ENCODE measurements around the gene ALKAL2. TPM values are rescaled to one million over a fixed set of nuclear protein-coding genes. Genes with fewer than 3 reads are reported as not detected.

ALKAL2 gene
- total and polyA plus RNA-seq, 2 of the 13 experiments (the other 11 are each of a cell fraction or from before 2014, with no cell fraction given): 0.22 to 1.7 TPM

DNA sequence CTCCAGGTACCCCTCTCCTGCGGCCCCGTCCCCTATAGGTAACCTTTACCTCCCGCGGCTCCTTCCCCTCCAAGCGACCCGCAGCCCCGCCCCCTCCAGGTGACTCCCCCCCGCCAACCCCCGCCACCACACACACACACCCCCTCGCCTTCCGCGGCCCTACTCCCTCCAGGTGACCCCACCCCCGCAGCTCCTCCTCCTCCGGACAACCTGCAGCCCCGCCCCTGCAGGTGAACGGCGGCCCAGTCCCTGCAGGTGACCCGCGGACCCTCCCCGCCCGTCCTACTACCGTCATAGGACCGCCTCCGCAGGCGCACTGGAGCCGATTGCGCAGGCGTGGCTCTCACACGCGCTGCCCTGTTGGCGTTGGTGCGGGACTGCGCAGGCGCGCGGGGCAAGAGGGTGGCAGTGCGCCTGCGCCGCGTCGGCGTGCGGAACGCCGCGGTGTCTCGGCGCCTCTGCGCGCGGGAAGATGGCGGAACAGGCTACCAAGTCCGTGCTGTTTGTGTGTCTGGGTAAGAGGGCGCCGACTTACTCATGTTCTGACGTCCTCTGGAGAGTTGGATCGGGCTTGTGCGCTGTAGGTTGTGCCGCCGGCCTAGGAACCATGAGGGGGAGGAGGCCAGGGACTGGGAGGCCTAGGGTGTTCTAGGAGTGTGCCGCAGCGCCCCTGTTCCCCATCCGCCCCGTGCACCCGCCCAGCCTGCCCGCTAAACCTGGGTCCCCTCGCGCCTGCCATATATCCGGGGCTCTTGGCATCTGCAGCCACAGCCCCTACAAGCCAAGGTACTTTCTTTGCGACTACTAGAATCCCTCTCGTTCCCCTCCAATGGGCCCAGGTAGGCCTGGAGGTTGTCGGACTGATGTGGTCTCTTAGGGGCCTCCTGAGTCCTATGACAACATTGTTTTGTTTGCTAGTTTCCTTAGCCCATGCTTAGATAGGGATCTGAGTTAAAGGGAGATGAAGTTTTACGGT is 23.1 kb downstream of the ALKAL2 start, which contains the start of gene ACP1 (continued):
- peak; percentile 50; the same call in 1 of the 2 replicates for TF ChIP-seq KDM2A (CRISPR knock-in tag; IDR thresholded peaks at IDR 0.05; ENCODE audit: borderline replicate concordance, low read depth)
- no peak for TF ChIP-seq ZKSCAN5 (CRISPR knock-in tag; IDR thresholded peaks at IDR 0.05)
- TF ChIP-seq, protein P1, sequence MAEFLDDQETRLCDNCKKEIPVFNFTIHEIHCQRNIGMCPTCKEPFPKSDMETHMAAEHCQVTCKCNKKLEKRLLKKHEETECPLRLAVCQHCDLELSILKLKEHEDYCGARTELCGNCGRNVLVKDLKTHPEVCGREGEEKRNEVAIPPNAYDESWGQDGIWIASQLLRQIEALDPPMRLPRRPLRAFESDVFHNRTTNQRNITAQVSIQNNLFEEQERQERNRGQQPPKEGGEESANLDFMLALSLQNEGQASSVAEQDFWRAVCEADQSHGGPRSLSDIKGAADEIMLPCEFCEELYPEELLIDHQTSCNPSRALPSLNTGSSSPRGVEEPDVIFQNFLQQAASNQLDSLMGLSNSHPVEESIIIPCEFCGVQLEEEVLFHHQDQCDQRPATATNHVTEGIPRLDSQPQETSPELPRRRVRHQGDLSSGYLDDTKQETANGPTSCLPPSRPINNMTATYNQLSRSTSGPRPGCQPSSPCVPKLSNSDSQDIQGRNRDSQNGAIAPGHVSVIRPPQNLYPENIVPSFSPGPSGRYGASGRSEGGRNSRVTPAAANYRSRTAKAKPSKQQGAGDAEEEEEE (CRISPR knock-in tag; IDR thresholded peaks at IDR 0.05; ENCODE audit: borderline replicate concordance): no peak
- TF ChIP-seq MBNL3 (CRISPR knock-in tag; conservative IDR thresholded peaks at IDR 0.05): no peak
- TF ChIP-seq KLF16 (CRISPR knock-in tag; IDR thresholded peaks at IDR 0.05): no peak
- TF ChIP-seq ZNF136 (CRISPR knock-in tag; IDR thresholded peaks at IDR 0.05; ENCODE audit: low read depth): 0 out of 2 replicates have a peak, but pooled peaks have one; percentile 4
- TF ChIP-seq GFI1 (CRISPR knock-in tag; IDR thresholded peaks at IDR 0.05; ENCODE audit: borderline replicate concordance): peak; percentile 67; the same call in 1 of the 2 replicates
- peak; percentile 73; the same call in 1 of the 2 replicates for TF ChIP-seq RNF2 (conservative IDR thresholded peaks at IDR 0.05; ENCODE audit: low read depth)
- no peak for TF ChIP-seq ZNF510 (CRISPR knock-in tag; IDR thresholded peaks at IDR 0.05; ENCODE audit: low read depth)
- TF ChIP-seq ZC3H4 (CRISPR knock-in tag; IDR thresholded peaks at IDR 0.05; ENCODE audit: borderline replicate concordance): no peak
- TF ChIP-seq, protein P2, sequence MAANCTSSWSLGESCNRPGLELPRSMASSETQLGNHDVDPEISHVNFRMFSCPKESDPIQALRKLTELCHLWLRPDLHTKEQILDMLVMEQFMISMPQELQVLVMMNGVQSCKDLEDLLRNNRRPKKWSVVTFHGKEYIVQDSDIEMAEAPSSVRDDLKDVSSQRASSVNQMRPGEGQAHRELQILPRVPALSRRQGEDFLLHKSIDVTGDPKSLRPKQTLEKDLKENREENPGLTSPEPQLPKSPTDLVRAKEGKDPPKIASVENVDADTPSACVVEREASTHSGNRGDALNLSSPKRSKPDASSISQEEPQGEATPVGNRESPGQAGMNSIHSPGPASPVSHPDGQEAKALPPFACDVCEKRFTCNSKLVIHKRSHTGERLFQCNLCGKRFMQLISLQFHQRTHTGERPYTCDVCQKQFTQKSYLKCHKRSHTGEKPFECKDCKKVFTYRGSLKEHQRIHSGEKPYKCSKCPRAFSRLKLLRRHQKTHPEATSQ (CRISPR knock-in tag; IDR thresholded peaks at IDR 0.05; ENCODE audit: borderline replicate concordance): no peak
- no peak for TF ChIP-seq FOXM1 (CRISPR knock-in tag; IDR thresholded peaks at IDR 0.05)
- TF ChIP-seq DNMT3B (CRISPR knock-in tag; conservative IDR thresholded peaks at IDR 0.05): peak; percentile 88; the same call in 1 of the 2 replicates
- TF ChIP-seq, protein P3, sequence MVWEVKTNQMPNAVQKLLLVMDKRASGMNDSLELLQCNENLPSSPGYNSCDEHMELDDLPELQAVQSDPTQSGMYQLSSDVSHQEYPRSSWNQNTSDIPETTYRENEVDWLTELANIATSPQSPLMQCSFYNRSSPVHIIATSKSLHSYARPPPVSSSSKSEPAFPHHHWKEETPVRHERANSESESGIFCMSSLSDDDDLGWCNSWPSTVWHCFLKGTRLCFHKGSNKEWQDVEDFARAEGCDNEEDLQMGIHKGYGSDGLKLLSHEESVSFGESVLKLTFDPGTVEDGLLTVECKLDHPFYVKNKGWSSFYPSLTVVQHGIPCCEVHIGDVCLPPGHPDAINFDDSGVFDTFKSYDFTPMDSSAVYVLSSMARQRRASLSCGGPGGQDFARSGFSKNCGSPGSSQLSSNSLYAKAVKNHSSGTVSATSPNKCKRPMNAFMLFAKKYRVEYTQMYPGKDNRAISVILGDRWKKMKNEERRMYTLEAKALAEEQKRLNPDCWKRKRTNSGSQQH (CRISPR knock-in tag; IDR thresholded peaks at IDR 0.05; ENCODE audit: low read depth): peak; percentile 90
- TF ChIP-seq SIN3B (IDR thresholded peaks at IDR 0.05; ENCODE audit: low read length): peak; percentile 60
- TF ChIP-seq, protein P4, sequence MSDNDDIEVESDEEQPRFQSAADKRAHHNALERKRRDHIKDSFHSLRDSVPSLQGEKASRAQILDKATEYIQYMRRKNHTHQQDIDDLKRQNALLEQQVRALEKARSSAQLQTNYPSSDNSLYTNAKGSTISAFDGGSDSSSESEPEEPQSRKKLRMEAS (IDR thresholded peaks at IDR 0.05): peak; percentile 97
- TF ChIP-seq, protein P5, sequence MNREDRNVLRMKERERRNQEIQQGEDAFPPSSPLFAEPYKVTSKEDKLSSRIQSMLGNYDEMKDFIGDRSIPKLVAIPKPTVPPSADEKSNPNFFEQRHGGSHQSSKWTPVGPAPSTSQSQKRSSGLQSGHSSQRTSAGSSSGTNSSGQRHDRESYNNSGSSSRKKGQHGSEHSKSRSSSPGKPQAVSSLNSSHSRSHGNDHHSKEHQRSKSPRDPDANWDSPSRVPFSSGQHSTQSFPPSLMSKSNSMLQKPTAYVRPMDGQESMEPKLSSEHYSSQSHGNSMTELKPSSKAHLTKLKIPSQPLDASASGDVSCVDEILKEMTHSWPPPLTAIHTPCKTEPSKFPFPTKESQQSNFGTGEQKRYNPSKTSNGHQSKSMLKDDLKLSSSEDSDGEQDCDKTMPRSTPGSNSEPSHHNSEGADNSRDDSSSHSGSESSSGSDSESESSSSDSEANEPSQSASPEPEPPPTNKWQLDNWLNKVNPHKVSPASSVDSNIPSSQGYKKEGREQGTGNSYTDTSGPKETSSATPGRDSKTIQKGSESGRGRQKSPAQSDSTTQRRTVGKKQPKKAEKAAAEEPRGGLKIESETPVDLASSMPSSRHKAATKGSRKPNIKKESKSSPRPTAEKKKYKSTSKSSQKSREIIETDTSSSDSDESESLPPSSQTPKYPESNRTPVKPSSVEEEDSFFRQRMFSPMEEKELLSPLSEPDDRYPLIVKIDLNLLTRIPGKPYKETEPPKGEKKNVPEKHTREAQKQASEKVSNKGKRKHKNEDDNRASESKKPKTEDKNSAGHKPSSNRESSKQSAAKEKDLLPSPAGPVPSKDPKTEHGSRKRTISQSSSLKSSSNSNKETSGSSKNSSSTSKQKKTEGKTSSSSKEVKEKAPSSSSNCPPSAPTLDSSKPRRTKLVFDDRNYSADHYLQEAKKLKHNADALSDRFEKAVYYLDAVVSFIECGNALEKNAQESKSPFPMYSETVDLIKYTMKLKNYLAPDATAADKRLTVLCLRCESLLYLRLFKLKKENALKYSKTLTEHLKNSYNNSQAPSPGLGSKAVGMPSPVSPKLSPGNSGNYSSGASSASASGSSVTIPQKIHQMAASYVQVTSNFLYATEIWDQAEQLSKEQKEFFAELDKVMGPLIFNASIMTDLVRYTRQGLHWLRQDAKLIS (CRISPR knock-in tag; IDR thresholded peaks at IDR 0.05): peak; percentile 51; the same call in 1 of the 2 replicates
- no peak for TF ChIP-seq STAT5B (CRISPR knock-in tag; IDR thresholded peaks at IDR 0.05)

All from HepG2 (cell line).